Renal pelvis (tissue), 4 donors: ENCODE results near the gene DNMT1. TPM values are rescaled to one million over a fixed set of nuclear protein-coding genes. Genes with fewer than 3 reads are reported as not detected.
A peak's percentile ranks its signal among the peaks of the same experiment; 100 is the strongest.
"Not testable (repeated sequence)": the region's sequence is repeated elsewhere in the genome, so short reads cannot be mapped to it uniquely, and the experiment has no call there.

Source experiments
- DNase-seq: peaks from one replicate; pipeline ENCODE4 v3.0.0-alpha.2; 2013
- polyA plus RNA-seq, 3 donors: library from polyadenylated mRNA; unstranded; fragments of 120-200 nt; gene quantifications; one replicate each; pipeline ENCODE4 v1.2.1, GENCODE V29; 2013; ENCODE audit not compliant: insufficient read length in 3 of 3

The DNMT1 gene
- polyA plus RNA-seq, 3 donors, result 102 to 125 (median 107) TPM

DNA sequence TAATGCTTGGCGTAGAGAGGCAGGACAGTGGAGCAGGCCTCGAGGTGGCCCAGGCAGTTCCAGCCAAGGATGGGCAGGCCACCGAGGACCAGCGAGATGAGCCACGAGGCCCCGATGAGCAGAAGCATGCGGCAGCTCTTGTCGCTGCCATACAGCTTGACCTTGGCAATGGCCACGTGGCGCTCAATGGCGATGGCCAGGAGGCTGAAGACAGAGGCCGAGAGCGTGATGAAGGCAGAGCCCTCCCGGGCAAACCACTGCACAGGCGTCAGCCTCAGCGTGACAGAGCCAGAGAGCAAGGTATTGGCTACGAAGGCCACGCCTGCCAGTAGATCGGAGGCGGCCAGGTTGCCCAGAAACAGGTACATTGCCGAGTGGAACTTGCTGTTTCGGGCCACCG, 29.6 kb upstream of the DNMT1 start:
- no peak for DNase-seq

DNA sequence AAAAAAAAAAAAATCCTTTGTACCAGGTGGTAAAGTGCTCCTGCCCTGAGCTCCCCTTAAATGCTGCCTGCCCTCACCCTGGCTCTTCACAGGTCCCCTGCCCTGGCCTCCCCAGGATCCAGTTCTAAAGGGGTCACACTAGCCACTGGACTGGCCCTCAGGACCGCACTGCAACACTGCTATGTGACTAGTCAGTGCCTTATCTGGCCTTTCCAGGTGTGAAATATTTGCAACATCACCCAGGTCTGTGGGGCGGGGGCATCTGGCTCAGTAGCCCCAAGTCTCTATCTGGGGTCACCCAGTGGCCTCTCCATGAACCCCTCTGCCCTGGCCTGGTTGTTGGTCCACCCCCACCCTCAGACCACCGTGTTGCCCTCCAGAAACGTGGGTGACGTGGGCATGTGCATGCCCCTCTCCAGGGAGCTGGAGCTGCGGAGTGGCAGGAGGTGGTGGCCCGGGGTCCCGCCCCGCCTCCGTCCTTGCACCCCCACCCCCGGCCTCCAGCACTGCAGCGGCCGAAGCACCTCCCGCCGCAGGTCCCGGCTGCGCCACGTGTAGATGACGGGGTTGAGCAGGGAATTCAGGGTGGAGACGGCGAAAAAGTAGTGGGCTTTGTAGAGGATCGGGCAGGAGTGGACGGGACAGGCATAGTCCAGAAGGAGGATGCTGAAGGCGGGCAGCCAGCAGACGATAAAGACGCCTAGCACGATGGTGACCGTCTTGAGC, 28.9 kb upstream of the DNMT1 start:
- DNase-seq, result no peak

GRCh38 chr19:10222201-10222890, 27.6 kb upstream of the DNMT1 start:
- no peak for DNase-seq

DNA sequence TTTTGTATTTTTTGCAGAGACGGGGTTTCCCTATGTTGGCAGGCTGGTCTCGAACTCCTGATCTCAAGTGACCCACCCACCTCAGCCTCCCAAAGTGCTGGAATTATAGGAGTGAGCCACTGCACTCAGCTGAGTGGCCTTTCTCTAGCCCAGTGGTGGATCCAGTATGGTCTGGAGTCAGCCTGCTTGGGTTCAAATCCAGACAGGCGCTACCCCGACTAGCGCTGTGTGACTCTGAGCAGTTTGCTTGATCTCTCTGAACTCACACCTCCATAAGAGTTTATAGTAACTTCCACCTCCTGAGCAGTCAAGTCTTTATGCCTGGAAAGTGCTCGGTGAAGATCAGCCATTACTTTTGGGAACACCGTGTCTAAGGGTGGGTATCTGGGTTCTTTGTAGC, 25.9 kb upstream of the DNMT1 start:
- no peak for DNase-seq

DNA sequence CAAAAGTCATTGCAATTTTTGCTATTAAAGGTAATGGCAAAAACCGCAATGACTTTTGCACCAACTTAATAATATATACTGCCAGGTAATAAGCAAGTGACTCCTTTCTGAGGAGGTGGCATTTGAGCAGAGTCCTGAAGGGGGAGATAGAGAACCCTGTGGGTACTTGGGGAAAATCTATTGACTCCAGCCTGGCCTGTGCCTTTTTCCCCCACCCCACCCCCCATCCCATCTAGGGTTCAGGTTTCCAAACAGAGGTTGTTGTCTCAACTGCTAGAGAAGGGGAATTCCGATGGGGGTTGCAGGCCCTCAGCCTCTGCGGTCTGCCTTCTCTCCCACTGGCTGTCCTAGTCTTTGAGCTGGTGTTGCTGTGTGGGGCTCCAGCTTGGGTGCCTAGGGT, 24.9 kb upstream of the DNMT1 start:
- no peak for DNase-seq

DNA sequence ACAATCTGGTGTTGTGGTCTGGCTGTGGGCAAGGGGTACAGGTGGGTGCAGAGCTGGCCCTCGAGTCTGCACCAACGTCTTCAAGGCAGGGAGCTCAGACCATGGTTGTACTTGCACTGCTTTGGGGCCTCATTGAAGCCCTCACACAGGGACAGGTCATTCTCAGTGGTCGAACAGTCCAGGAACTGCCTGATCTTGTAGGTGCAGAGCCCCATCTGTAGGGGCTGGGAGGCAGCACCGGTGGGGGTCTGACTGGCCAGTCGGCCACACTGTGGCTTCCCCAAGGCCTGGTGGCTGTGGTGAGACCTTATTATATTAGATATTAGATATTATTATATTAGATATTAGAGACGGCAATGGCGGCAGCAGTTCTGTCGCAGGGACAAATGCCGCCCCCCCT, 22.3 kb upstream of the DNMT1 start:
- no peak for DNase-seq

GRCh38 chr19:10214784-10215183, 20.0 kb upstream of the DNMT1 start:
- DNase-seq, result no peak

DNA sequence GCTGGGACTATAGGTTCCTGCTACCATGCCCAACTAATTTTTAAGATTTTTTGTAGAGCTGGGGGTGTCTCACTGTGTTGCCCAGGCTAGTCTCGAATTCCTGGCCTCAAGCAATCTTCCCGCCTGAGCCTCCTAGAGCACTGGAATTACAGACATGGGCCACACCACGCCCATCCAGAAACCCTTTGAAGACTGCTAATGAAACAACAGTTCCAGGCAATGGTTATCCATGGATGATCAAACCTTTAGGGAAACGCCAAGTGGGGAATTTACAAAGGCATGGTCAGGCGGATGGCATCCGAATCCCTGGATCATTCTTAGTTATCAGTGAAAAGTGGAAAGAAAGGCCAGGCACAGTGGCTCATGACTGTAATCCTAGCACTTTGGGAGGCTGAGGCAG, 16.9 kb upstream of the DNMT1 start:
- no peak for DNase-seq

DNA sequence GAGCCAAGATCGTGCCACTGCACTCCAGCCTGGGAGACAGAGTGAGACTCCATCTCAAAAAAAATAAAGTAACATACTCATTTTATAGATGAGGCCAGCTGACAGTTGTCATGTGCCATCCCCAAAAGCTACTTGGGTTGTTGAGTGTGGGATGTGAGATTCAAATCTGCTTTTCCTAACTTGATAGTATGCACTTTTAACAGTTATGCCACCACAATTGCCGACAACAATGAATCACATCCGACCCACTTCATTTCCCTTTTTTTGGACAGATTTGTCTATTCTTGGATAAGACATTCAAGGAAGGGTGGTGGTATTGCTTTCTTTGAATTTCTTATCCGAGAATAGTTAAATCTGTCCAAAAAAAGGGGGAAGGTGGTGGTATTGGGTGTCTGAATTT, 16.3 kb upstream of the DNMT1 start:
- no peak for DNase-seq

DNA sequence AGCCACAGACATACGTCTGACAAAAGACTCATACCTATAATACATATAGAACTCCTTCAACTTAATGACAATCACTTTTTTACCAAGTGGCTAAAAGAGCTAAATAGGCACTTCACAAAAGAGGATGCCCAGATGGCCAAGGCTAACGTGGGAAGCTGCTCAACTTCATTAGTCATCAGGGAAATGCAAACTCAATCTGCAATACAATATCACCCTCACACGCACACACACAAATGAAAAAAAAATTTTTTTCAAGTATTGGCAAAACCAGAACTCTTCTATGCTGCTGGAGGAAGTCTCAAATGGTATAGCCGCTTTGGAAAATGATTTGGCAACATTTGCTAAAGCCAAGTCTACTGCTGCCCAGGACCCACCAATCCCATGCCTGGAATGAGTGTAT, 14.6 kb upstream of the DNMT1 start:
- DNase-seq, result no peak

- DNase-seq, result no peak
These were observed 12.3 kb upstream of the DNMT1 start for GRCh38 chr19:10207026-10207425.

DNA sequence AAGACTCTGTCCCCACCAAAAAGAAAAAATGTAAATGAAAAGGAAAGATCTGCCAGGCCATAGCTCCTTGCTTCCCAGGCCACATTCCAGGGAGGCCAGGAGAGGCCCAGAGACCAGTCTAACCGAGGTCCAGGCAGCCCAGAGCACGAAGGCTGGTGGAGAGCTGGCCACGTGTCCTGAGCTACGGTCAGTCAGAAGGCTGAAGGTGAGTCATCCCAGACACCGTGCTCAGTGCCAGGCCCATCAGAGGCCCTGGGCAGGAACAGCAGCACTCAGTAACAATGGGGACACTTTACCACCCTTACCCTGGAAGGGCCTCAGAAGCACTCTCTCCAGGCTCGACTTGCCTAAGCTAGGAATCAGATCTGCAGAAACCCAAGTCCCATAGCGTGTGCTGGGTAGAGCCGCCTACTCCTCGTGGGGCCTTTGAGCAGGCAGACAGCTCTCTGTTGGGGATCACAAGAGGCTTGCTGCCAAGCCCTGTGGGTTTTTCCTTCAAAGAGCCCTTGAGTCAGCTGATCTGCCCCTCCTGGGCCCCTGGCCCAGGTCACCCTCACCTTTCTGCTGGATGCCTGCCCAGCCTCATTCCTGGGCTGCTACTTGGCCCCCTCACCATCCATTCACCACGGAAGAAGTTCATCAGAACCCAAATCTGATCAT, 11.6 kb upstream of the DNMT1 start:
- DNase-seq, result no peak

- DNase-seq, result no peak
These were observed 10.9 kb upstream of the DNMT1 start for GRCh38 chr19:10205636-10206035.

DNA sequence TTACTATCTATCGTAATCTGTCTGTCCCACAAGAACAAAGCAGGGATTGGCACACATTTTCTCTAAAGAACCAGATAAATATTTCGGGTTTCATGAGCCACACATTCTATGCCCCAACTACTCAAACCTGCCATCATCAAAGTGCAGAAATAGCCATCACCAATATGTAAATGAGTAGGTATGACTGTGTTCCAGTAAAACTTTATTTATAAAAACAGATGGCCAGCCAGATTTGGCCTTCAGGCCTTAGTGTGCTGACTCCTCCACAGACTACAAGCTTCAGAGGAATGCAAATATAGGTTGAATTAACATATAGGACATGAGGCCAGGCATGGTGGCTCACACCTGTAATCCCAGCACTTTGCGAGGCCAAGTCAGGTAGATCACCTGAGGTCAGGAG, 8.9 kb upstream of the DNMT1 start:
- DNase-seq, result no peak

GRCh38 chr19:10201176-10201575, 6.4 kb upstream of the DNMT1 start:
- DNase-seq, result no peak

DNA sequence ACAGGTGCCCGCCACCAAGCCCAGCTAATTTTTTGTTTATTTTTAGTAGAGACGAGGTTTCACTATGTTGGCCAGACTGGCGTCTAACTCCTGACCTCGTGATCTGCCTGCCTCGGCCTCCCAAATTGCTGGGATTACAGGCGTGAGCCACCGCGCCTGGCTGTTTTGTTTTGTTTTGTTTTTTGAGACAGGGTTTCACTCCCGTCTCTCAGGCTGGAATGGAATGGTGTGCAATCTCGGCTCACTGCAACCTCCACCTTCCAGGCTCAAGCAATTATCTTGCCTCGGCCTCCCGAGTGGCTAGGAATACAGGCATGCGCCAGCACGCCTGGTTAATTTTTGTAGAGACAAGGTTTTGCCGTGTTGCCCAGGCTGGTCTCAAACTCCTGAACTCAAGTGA, 5.3 kb upstream of the DNMT1 start:
- DNase-seq, result not testable (repeated sequence)

DNA sequence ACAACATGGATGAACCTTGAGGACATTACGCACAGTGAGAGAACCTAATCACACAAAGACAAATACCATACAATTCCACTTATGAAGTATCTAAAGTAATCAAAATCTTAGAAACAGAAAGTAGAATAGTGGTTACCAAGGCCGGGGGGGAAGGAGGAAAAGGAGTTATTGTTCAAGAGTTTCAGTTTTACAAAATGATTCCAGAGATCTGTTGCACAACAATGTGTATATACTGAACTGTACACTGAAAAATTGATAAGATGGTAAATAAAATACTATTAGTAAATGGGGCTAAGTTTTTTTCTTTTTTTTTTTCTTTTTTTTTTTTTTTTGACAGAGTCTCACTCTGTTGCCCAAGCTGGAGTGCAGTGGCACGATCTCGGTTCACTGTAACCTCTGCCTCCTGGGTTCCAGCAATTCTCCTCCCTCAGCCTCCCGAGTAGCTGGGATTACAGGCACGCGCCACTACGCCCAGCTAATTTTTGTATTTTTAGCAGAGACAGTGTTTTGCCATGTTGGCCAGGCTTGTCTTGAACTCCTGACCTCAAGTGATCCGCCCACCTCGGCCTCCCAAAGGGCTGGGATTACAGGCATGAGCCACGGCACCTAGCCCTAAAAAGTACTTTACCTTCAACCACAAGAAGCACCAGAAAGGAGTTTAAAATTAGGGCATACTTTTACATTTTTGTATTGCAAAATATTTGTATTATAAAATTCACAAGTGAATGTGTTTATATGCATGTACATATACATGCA, 4.3 kb upstream of the DNMT1 start:
- DNase-seq, result not testable (repeated sequence)

- DNase-seq, result no peak
These were observed 406 bp upstream of the DNMT1 start for GRCh38 chr19:10195199-10195519.

GRCh38 chr19:10193790-10194499, 808 bp downstream of the DNMT1 start:
- peak; percentile 9 for DNase-seq

DNA sequence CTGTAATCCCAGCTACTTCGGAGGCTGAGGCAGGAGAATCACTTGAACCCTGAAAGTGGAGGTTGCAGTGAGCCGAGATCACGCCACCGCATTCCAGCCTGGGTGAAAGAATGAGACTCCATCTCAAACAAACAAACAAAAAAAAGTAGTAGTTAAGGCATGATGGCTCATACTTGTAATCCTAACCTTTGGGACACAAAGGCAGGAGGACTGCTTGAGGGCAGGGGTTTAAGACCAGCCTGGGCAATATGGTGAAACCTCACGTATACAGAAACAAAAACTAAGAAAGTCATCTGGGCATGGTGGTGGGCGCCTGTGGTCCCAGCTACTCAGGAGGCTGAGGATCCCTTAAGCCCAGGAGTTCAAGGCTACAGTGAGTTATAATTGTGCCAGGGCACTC, 1.8 kb downstream of the DNMT1 start:
- no peak for DNase-seq

DNA sequence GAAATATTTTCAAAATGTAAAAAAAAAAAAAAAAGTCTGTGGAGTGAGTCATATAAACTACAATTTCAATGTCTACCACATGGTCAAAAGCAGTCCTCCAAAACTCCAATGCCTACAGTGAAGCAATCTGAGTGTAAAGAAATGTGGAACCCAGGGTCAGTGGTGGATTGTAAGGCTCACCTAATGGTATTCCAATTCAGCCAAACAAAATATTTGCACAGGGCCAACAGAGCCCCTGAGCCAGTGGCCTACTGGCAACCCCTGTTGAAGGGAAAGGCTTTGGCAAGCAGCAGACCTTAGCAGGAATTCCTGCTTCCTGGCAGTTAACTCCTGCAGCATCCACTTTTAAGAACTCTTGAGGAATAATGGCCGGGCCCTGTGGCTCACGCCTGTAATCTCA, 3.4 kb downstream of the DNMT1 start:
- DNase-seq, result no peak

- no peak for DNase-seq
These were observed 4.7 kb downstream of the DNMT1 start for GRCh38 chr19:10190026-10190425.
